Kidney (tissue), 14 donors: Measurements from ENCODE around the gene SUSD4. TPM values are rescaled to one million over a fixed set of nuclear protein-coding genes. Genes with fewer than 3 reads are reported as not detected.

Experiments used
- DNase-seq, 5 donors: peaks; one replicate each; pipeline ENCODE4 v3.0.0-alpha.2; 2013 to 2020
- FAIRE-seq: peaks from 2 replicates; lab custom pipeline; 2012; peaks lifted over from hg19 to GRCh38; lab: Jason Lieb, UNC
- H3K27ac ChIP-seq, 2 donors: one replicate each; pipeline ENCODE4 v1.7.0; 2013; ENCODE audit warnings: low read depth in 2 of 2, low read length in 2 of 2, inconsistent platforms in 1 of 2
- H3K27me3 ChIP-seq: one replicate; pipeline ENCODE4 v1.7.1; 2013; ENCODE audit warnings: low read length, inconsistent platforms; ENCODE audit not compliant: control insufficient read depth, insufficient read depth
- H3K36me3 ChIP-seq, 3 donors: one replicate each; pipeline versions ENCODE4 v1.7.0 to v1.7.1; 2013; ENCODE audit warnings: low read length in 3 of 3, control low read depth in 1 of 3, inconsistent platforms in 1 of 3; ENCODE audit not compliant: insufficient read depth in 3 of 3, control insufficient read depth in 2 of 3
- H3K4me1 ChIP-seq, 3 donors: one replicate each; pipeline versions ENCODE4 v1.7.0 to v1.7.1; 2013; ENCODE audit warnings: low read length in 3 of 3, inconsistent platforms in 1 of 3, low read depth in 1 of 3; ENCODE audit not compliant: control insufficient read depth in 2 of 3, insufficient read depth in 2 of 3
- H3K4me3 ChIP-seq, 3 donors: one replicate each; pipeline versions ENCODE4 v1.7.0 to v1.8.1; 2013; ENCODE audit warnings: low read length in 3 of 3, control low read depth in 1 of 3, inconsistent platforms in 1 of 3
- H3K9ac ChIP-seq, 3 donors: one replicate each; pipeline versions ENCODE4 v1.7.0 to v1.7.1; 2013; ENCODE audit warnings: low read length in 3 of 3, control low read depth in 1 of 3, inconsistent platforms in 1 of 3
- H3K9me3 ChIP-seq, 3 donors: one replicate each; pipeline versions ENCODE4 v1.7.0 to v1.7.1; 2013; ENCODE audit warnings: low read length in 3 of 3, control low read depth in 1 of 3, inconsistent platforms in 1 of 3; ENCODE audit not compliant: control insufficient read depth in 2 of 3, insufficient read depth in 1 of 3
- CTCF ChIP-seq: IDR thresholded peaks from 3 replicates; pipeline ENCODE4 v1.5.1; 2012; ENCODE audit warnings: mild to moderate bottlenecking, moderate library complexity, borderline replicate concordance; ENCODE audit not compliant: insufficient read depth; ENCODE audit errors: extremely low read depth
- intact Hi-C: fragments of 100-400 bp; cut with DNase I; formaldehyde crosslinking; loops from one replicate; pipeline ENCODE4 v1.11.1; 2022
- polyA plus RNA-seq: library from polyadenylated mRNA; stranded (reverse); fragments of 350-450 nt; fragmentation: Illumina TruSeq; extraction: RNeasy Lipid Tissue Mini Kit (QIAGEN cat#74804); gene quantifications from one replicate; pipeline ENCODE4 v1.2.3, GENCODE V29; 2014; ENCODE audit warnings: low read depth, low replicate concordance; ENCODE audit not compliant: insufficient read depth
- total RNA-seq: library from RNA; stranded (reverse); fragmentation: NEBNext Ultra II Directional; extraction: Animal tissue kit (Norgen Biotek cat#: 25700); gene quantifications from one replicate; pipeline ENCODE4 v1.2.1, GENCODE V29; 2021
- donor health status: control.
- donor health status: control.
- donor health status: control.
- donor health status: control.
- donor health status: control.
- donor health status: DM: yes; HTN: yes; CAD: no.
- donor health status: Normal renal cell carcinoma (clear cell type).

Gene SUSD4
- total and polyA plus RNA-seq, 2 donors from 2014 or later, result 14.0 to 23.7 TPM

- Histone ChIP-seq H3K9me3 (peaks cover 0 to 11% (median 0%) of the 10 kb centered on the region in 3 donors), H3K4me1 (no peaks in the 10 kb centered on the region), H3K27ac (no peak overlapping the region), H3K4me3 (no peak overlapping the region), H3K36me3 (no peaks in the 10 kb centered on the region), H3K27me3 (no peaks in the 10 kb centered on the region), H3K9ac (no peak overlapping the region)
- intact Hi-C loops, result no loop called here
- no peak for DNase-seq
- TF ChIP-seq CTCF, result no peak
- FAIRE-seq, result no peak
These were observed 142.3 kb downstream of the SUSD4 start for GRCh38 chr1:223221686-223222085.

GRCh38 chr1:223219846-223220610, 143.9 kb downstream of the SUSD4 start:
- Histone ChIP-seq H3K9ac (no peak overlapping the region), H3K4me1 (peaks cover 0 to 9% (median 0%) of the 10 kb centered on the region in 3 donors), H3K9me3 (peaks cover 0 to 11% (median 0%) of the 10 kb centered on the region in 3 donors), H3K36me3 (no peaks in the 10 kb centered on the region), H3K27me3 (no peaks in the 10 kb centered on the region), H3K4me3 (no peak overlapping the region), H3K27ac (no peak overlapping the region)
- DNase-seq (peak in 1 of 5 donors; percentile 1), FAIRE-seq (no peak)
- TF ChIP-seq CTCF, result no peak
- intact Hi-C loops, result no loop called here

GRCh38 chr1:223219318-223219635, 144.7 kb downstream of the SUSD4 start:
- Histone ChIP-seq H3K9me3 (peaks cover 0 to 11% (median 0%) of the 10 kb centered on the region in 3 donors), H3K4me3 (no peak overlapping the region), H3K27me3 (no peaks in the 10 kb centered on the region), H3K27ac (no peak overlapping the region), H3K4me1 (peaks cover 0 to 9% (median 0%) of the 10 kb centered on the region in 3 donors), H3K9ac (no peak overlapping the region), H3K36me3 (no peaks in the 10 kb centered on the region)
- intact Hi-C loops, result no loop called here
- no peak for FAIRE-seq
- DNase-seq, result peak in 1 of 5 donors; percentile 2
- TF ChIP-seq CTCF, result no peak
